Right ventricle myocardium superior (tissue), 1 donor: ENCODE measurements around the gene ARPC1B. TPM values are rescaled to one million over a fixed set of nuclear protein-coding genes. Genes with fewer than 3 reads are reported as not detected.
"Not testable (repeated sequence)": the region's sequence is repeated elsewhere in the genome, so short reads cannot be mapped to it uniquely, and the experiment has no call there.

Experiments
- ATAC-seq: fragments of 200-7000 bp; cut with Tn5 transposase; one replicate; pipeline ENCODE4 v1.9.1; 2020; ENCODE audit warnings: mild to moderate bottlenecking; ENCODE audit not compliant: poor library complexity
- DNase-seq: peaks from one replicate; pipeline ENCODE4 v3.0.0-alpha.2; 2020
- intact Hi-C: fragments of 100-400 bp; cut with DNase I; formaldehyde crosslinking; loops from one replicate; pipeline ENCODE4 v1.11.2; 2022
- total RNA-seq: library from RNA; stranded (reverse); fragmentation: NEBNext Ultra II Directional; extraction: Animal tissue kit (Norgen Biotek cat#: 25700); gene quantifications from one replicate; pipeline ENCODE4 v1.2.1, GENCODE V29; 2021
- donor health status: DM: no; HTN: yes; CAD: no; lungs with severe emphysema.

The ARPC1B gene
- total RNA-seq, 1 donor from 2014 or later: 40.6 TPM

DNA sequence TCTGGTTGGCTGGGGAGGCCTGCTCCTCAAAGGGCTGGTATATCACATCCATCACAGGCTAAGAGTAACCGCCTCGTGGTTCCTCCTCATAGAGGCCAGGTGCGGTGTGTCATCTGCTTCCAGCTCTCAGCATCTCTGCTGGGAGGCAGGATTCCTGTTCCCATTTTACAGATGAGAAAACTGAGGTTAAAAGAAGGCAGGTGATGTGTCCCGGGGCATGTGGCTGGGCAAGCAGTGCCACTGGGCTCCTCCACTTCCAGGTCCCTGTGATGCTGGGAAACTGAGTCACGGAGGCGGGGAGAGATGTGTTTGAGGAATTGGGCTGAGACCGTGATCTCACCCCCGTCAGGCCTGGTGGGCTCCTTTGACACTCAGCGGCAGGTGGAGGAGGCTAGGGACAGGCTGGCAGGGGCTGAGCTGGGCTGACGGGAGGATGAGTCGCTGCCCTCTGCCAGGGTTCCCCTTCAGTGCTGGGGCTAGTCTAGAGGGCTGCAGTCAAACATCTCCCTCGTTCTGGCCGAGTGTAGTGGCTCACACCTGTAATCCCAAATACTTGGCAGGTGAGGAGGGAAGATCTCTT lies 9.4 kb downstream of the ARPC1B start:
- intact Hi-C loops: no loop called here
- ATAC-seq: no peak
- DNase-seq: no peak

DNA sequence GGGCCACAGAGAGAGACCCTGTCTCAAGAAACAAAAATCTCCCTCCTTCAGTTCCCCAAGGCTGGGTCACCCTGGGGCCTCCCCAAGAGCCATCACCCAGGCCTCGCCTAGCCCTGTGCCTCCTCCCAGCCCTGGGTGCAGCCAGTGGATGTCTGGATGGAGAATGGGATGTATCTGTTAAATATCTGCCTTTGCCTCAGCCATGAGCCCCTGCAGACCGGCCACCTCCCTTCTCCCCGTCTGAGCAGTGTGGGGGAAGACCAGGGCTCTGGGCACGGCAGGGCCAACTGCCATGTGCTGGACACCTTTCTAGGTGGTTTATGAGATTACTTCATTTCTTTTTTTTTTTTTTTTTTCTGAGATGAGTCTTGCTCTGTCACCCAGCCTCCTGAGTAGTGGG lies 10.0 kb downstream of the ARPC1B start:
- intact Hi-C loops: no loop called here
- no peak for DNase-seq
- no peak for ATAC-seq

DNA sequence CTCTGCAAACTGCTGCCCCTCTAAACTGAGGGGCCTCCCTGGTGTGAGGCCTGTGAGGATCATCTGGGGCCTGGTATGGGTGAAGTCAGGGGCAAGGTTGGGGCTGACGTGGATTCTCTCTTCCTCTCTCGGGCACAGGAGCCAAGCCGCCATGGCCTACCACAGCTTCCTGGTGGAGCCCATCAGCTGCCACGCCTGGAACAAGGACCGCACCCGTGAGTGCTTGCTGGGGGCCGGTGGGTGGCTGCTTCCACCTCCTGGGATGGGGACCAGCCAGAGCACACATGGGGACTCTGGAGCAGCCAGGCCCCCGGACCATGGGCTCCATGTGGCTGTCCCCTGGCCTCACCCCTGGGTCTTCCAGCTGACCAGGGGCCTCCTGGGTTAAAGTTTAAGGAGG lies 11.0 kb downstream of the ARPC1B start:
- DNase-seq (no peak), ATAC-seq (no peak)
- intact Hi-C loops: no loop called here

DNA sequence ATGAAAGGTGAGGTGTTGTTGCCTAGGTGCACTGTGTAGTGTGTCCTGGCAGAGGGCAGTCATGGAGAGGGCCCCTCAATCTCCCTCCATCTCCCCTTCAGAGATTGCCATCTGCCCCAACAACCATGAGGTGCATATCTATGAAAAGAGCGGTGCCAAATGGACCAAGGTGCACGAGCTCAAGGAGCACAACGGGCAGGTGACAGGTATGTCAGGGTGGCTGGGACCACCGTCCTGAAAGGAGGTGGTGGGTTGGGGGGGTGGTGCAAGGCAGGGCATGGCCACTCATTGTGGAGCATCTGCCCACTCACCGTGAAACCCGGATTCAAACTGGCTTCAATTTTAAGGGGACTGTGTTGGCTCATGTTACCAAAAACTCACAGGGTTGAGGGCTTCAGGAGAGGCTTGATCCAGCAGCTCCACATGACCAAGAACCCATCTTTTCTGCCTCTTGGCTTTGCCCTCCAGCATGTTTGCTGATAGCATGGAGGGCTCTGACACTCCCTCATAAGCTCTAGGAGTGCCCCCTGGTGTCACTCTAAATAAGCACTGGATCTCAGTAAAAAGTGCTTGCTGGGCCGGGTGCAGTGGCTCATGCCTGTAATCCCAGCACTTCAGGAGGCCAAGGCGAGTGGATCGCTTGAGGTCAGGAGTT lies 12.2 kb downstream of the ARPC1B start:
- intact Hi-C loops: no loop called here
- ATAC-seq: no peak
- DNase-seq: no peak

DNA sequence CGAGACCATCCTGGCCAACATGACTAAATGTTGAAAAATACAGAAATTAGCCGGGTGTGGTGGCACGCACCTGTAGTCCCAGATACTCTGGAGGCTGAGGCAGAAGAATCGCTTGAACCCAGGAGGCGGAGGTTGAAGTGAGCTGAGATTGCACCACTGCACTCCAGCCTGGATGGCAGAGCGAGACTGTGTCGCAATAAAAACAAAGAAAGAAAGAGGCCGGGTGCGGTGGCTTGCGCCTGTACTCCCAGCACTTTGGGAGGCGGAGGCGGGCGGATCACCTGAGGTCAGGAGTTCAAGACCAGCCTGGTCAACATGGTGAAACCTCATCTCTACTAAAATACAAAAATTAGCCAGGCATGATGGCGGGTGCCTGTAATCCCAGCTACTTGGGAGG lies 12.7 kb downstream of the ARPC1B start:
- DNase-seq, ATAC-seq, intact Hi-C loops: not testable (repeated sequence)

DNA sequence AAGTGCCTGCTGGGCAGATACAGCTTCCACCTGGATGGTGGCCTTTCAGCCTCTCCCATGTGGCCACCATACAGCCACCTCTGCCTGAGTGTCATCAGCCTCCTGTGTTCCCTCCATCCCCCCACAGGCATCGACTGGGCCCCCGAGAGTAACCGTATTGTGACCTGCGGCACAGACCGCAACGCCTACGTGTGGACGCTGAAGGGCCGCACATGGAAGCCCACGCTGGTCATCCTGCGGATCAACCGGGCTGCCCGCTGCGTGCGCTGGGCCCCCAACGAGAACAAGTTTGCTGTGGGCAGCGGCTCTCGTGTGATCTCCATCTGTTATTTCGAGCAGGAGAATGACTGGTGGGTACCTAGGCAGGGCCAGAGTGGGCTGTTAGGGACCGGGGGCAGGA lies 13.4 kb downstream of the ARPC1B start:
- DNase-seq: no peak

DNA sequence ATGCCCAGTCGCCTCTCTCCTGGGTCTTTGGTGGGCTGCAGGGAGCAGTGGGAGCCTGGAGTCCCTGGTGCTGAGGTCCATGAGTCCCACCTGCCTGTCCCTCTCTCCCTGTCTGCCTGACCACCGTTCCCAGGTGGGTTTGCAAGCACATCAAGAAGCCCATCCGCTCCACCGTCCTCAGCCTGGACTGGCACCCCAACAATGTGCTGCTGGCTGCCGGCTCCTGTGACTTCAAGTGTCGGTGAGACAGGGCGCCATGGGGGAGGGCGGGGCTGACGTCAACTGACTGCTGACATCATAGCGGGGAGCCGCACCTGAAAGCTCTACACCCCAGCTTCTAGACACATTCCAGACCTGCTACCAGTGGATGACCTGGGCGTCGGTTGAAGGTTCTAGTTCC lies 15.2 kb downstream of the ARPC1B start:
- DNase-seq: no peak
- intact Hi-C loops: no loop called here
- no peak for ATAC-seq

More for the DNA sequence above, 13.4 kb downstream of the ARPC1B start:
- no peak for ATAC-seq
- intact Hi-C loops: no loop called here

DNA sequence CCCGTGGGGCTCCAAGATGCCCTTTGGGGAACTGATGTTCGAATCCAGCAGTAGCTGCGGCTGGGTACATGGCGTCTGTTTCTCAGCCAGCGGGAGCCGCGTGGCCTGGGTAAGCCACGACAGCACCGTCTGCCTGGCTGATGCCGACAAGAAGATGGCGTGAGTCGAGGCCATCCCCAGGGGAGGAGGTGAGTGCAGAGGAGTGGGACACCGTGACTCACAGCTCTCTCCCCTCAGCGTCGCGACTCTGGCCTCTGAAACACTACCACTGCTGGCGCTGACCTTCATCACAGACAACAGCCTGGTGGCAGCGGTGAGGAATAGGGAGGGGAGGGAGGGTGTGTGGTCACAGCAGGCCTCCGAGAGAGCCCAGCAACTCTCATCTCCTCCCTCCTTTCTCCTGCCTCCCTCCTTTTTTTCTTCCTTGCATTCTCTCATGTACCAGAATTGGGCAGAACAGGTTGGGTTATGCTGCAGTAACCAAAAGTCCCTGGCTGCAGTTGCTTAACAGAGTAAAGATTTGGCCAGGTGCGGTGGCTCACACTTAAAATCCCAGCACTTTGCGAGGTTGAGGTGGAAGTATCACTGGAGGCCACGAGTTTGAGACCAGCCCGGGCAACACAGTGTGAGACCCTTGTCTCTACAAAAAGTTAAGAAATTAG lies 16.5 kb downstream of the ARPC1B start:
- ATAC-seq: no peak
- DNase-seq: no peak
- intact Hi-C loops: no loop called here

DNA sequence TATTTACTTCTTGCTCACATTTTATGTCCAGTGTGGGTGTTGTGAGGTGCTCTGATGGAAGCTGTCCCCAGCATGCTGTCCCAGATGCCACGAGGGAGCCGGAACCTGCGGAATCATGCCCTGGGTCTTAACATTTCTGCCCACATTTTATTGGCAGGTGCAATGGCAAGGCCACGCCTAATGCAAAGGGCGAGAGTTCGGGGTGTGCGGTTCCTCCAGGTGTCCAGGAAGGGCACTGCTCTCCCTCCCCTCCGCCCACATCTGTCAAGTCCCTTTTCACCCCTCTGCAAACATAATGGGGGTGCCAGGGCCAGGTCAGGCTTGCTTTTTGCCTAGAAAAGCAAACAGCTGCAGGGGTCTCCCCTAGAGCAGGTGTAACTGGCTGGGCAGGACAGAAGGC lies 17.5 kb downstream of the ARPC1B start:
- ATAC-seq (no peak), DNase-seq (no peak)
- intact Hi-C loops: no loop called here

DNA sequence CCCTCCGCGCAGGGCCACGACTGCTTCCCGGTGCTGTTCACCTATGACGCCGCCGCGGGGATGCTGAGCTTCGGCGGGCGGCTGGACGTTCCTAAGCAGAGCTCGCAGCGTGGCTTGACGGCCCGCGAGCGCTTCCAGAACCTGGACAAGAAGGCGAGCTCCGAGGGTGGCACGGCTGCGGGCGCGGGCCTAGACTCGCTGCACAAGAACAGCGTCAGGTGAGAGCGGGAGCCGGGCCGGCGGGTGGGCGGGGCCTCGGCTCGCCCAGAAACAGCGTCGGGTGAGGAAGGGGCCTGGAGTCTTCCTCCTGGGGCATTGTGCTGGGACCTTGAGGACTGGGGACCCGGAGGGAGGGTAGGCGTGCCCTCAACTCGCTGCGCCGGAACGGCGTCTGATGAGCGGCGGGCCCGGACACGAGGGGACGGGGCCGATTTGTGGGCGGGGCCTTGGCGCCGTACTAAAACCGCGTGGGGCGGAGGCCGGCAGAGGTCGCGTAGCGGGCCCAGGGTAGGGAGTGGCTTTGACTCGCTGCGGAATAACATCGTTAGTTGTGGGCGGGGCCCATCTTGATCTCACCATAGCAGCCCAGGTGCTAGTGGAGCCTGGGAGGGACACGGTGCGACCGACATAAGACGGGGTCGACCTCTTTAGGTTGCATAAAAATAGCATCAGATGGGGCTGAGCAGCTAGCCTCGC lies 18.3 kb downstream of the ARPC1B start:
- DNase-seq: peak; percentile 90
- intact Hi-C loops: no loop called here
- peak; percentile 89 for ATAC-seq

DNA sequence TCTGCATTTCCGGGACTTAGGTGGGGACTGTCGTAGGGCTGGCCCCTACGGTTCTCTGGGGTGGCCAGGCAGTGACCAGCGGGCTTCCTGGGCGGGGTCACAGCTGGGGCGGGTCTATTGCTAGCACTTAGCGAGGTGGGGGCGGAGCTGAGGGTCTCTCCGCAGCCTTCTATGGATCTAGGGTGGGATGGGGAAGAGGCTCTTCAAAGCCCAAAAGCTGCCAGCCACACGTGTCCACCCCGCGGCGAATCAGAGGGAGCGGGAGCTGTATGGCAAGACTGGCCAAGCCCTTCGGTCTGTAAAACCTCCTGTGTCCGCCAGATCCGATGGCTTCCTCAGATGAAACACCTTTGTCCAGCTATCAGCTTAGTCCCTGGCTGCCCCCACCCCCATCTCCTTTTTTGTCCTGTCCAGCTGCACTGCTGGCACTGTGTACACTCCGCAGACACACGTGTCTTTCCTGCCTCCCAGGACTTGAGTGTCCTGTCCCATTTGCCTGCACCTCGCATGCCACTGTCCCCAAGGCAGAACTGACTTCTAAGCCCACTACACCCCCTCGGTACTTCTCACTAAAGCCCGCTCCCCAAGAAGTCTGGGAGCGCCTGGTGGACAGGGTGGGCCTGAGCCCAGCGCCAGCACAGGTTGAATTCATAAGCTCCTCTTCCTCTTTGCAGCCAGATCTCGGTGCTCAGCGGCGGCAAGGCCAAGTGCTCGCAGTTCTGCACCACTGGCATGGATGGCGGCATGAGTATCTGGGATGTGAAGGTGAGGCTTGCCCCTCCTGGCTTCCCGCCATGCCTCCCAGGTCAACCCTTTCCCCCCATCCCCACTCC lies 19.0 kb downstream of the ARPC1B start:
- DNase-seq: peak; percentile 78
- intact Hi-C loops: no loop called here

DNA sequence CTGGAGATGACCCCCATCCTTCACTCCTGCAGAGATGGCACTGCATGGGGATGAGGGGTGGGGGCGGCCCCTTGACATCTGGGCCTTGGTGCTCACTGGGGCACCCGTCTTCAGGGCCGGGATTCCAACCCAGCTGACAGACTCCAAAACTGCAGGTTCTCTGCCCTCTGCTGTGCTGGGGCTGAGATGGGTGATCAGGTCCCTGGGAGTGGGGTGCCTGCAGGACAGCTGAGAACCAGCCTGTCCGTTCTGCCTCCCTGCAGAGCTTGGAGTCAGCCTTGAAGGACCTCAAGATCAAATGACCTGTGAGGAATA lies 19.6 kb downstream of the ARPC1B start:
- ATAC-seq (no peak), DNase-seq (no peak)
- intact Hi-C loops: no loop called here

More for the DNA sequence above, 19.0 kb downstream of the ARPC1B start:
- peak; percentile 62 for ATAC-seq

DNA sequence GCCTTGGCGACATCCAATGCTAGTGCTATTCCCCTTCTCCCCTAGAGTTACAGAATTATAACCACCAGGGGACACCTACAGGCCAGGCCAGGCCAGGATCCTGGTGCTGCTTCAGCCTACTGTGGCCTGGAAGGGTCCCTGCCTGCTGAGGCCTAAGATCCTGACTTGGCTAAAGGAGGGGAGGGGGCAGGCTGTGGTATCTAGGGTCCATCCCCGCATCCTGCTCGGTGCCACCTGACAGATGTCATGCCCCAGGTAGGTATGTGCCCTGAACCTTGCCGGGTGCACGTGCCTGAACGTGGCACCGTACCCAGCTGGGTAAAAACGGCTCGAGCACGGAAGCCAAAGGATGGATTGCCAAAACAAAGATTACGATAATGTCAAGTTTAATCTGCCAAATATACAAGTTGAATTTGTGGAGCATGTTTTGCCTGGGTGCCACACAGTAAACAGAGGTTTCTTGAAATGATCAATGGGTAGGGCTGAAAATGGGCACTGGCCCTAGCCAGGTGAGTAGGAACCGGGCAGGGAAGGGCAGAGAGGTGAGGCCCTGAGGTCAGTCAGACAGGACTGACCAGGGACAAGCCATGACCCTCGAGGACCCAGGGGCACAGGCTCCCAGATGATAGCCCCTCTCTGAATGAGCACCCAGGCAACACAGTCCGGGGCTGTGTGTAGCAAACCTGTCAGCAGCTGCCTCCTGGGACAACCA lies 21.2 kb downstream of the ARPC1B start:
- DNase-seq: no peak
- no peak for ATAC-seq
- intact Hi-C loops: no loop called here

DNA sequence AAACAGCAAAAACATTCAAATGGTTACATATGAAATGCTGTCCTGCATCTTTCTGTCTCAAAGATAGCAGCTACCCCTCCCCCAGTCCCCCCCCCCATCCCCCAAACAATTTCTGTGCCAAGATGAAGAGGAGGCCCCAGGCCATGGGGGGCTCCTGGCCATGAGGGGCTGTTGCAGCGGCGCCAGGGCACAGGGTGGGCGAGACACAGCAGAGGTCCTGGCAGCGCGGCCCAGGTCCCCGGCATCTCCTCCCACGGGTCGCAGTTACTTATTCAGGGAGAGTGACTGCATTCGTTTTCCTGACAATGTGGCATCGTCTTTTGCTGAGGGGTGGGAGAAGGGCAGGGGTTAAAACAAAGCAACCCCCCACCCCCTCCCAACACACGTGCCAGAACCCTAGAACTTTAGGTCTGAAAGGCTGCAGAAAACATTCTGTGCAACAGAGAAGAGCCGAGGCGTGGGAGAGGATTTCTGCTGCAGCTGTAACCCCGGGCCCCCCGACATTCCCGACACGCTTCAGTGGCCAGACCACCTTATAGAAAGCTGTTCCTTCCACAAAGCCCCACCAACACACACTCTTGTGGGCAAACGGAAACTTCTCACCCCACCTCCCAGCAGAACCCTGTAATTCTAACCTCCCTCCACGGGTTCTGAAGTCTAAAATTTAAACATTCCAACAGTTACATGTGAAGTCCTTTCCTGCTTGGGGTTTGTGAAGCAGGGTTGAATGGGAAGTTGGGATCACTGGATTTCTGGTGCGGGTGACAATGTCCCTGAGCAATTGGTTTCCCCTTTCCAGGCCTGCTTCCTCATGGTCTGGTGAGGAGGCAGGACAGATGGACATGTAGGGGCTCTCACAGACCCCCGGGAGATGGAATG lies 22.1 kb downstream of the ARPC1B start:
- DNase-seq (no peak), ATAC-seq (no peak)
- intact Hi-C loops: no loop called here

DNA sequence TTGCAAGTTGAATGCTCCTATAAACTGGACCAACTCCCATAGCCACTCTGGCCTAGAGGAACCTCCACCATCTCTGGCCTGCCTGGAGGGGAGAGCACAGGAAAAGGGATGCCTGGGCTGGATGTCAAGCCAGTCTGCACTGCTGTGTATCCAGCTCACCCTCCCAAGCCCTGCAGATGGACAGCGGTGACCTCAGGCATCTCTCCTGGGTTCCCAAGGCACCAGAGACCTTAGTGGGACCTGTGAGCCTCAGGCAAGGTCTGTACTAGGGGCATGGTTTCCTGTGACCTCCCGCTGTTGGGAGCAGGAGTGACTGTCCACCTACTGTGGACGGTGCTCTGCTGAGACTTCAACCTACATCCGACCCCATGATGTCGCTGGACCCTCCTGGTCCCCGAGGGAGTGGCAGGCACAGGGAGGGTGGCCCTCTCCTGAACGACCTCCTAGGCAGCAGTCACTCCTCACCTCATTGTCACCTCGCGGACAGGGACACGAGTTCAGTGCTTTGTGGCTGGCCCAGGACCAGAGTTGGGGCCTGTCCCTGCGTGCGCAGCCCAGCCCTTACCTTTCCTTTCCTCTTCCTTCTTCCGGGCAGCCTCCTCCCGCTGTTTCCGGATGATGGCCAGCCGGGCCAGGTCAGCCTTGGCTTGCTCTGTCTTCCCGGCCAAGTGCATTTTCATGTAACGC lies 22.9 kb downstream of the ARPC1B start:
- ATAC-seq (no peak), DNase-seq (peak; percentile 18)
- intact Hi-C loops: no loop called here

DNA sequence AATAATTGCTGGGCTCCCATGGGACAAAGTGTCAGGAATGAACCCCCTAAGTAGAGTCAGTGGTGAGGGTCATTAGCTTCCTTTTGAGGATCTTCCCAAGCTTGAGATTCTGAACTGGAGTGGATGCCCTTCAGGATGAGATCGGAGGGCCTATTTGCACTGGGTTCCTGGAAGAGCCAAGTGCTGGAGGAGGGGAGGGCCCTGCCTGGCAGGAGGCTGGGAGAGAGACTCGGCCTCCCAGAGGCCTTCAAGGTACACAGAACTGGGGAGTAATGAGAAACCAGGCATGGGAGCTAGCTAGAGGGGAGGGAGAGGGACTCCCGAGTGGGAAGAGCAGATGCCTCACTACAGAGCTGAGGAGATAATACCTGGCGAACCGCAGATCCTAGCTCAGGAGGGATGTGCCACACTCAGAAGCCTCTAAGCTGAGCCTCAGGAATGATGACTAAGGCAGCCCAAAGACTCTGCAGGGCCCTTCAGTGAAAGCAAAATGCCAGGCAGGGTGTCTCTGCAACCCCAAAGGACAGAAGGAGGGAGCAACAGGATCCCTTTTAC lies 24.4 kb downstream of the ARPC1B start:
- ATAC-seq: no peak
- peak; percentile 6 for DNase-seq
- intact Hi-C loops: no loop called here

DNA sequence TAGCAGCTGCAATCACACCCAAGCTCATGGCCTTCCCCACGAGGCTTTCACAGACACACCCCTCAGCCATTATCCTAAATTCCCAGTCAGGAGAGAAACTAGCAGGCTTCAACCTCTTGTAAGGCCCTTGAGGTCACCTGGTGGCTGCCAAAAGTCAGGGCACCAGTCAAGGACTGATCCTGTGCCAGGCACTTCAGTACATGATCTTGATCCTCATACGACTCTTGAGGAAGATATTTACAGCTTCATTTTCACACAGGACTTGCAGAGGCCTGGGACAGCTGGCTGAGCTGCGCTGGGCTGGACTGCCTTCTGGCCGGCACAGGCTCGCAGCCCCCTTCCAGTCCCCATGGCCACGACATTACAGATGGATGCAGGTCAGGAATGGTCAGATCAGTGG lies 25.1 kb downstream of the ARPC1B start:
- ATAC-seq (no peak), DNase-seq (peak; percentile 30)
- intact Hi-C loops: no loop called here
